ENCODE measurements around the gene KCNK7. TPM values are rescaled to one million over a fixed set of nuclear protein-coding genes. Genes with fewer than 3 reads are reported as not detected.
A peak's percentile ranks its signal among the peaks of the same experiment; 100 is the strongest.

The KCNK7 gene
- total RNA-seq, 1 donor = not detected

DNA sequence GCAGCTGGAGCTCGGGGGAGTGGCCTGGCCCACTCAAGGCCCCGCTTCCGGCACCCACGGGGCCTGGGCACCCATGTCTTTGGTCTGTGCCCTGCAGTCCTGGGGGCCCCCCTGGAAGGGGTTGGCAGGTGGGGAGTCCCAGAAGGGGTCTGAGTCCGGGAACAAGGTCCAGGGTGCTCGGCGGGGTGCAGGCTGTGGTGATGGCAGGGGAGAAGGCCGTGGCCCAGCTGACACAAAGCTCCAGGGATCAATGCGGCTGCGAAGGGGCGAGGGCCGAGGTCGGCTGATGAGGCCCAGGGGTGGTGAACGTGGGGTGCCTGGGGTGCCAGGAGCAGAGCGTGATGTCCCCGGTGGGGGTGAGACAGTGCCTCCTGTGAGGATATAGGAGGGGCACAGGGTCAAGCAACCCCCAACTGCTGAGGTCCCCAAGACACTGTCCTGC, 2.7 kb upstream of the KCNK7 start:
- Histone ChIP-seq H3K9me3 (ENCODE audit: low read depth, low read length) (no peaks in the 10 kb centered on the region), H3K36me3 (ENCODE audit: insufficient read depth, low read length) (peaks cover 25% of the 10 kb centered on the region), H4K20me1 (ENCODE audit: insufficient read depth, low read length) (peaks cover 2% of the 10 kb centered on the region), H3K27ac (ENCODE audit: low read depth, low read length) (no peak overlapping the region), H3K79me2 (ENCODE audit: insufficient read depth, low read length) (no peaks in the 10 kb centered on the region), H2AFZ (ENCODE audit: low read length) (no peak overlapping the region), H3K4me1 (ENCODE audit: insufficient read depth, low read length) (no peaks in the 10 kb centered on the region), H3K4me2 (ENCODE audit: insufficient read depth, low read length) (no peak overlapping the region), H3K27me3 (ENCODE audit: insufficient read depth, low read length) (no peaks in the 10 kb centered on the region), H3K4me3 (ENCODE audit: insufficient read depth, low read length) (no peak overlapping the region)
- TF ChIP-seq, protein P1, sequence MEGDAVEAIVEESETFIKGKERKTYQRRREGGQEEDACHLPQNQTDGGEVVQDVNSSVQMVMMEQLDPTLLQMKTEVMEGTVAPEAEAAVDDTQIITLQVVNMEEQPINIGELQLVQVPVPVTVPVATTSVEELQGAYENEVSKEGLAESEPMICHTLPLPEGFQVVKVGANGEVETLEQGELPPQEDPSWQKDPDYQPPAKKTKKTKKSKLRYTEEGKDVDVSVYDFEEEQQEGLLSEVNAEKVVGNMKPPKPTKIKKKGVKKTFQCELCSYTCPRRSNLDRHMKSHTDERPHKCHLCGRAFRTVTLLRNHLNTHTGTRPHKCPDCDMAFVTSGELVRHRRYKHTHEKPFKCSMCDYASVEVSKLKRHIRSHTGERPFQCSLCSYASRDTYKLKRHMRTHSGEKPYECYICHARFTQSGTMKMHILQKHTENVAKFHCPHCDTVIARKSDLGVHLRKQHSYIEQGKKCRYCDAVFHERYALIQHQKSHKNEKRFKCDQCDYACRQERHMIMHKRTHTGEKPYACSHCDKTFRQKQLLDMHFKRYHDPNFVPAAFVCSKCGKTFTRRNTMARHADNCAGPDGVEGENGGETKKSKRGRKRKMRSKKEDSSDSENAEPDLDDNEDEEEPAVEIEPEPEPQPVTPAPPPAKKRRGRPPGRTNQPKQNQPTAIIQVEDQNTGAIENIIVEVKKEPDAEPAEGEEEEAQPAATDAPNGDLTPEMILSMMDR (IDR thresholded peaks at IDR 0.05; ENCODE audit: extremely low read depth, low read depth, low read length) = no peak
- no peak for DNase-seq (ENCODE audit: insufficient read length, low spot score, missing footprints)

DNA sequence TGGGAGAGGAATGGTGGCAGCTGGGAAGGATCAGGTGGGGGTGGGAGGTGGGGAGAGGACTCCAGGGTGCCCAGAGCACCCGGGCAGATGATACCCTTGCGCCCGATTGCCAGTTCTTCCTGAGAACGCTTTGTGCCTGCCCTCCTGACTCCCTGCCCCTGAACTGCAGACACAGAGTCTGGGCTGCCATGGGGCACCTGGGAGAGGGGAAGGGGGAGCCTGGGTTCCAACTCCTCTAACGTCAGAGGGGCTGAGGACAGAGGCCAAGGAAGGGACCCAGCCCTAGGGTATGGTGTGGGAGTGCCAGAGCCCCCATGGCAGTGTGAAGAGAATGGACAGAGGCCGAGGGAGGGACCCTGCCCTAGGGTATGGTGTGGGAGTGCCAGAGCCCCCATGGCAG, 920 bp upstream of the KCNK7 start:
- peaks cover 28% of the 10 kb centered on the region for H3K36me3 ChIP-seq (ENCODE audit: insufficient read depth, low read length)
- no peak overlapping the region for H3K4me3 ChIP-seq (ENCODE audit: insufficient read depth, low read length)
- no peak overlapping the region for H2AFZ ChIP-seq (ENCODE audit: low read length)
- H3K27me3 ChIP-seq (ENCODE audit: insufficient read depth, low read length) = no peaks in the 10 kb centered on the region
- no peaks in the 10 kb centered on the region for H4K20me1 ChIP-seq (ENCODE audit: insufficient read depth, low read length)
- H3K9me3 ChIP-seq (ENCODE audit: low read depth, low read length) = no peaks in the 10 kb centered on the region
- H3K79me2 ChIP-seq (ENCODE audit: insufficient read depth, low read length) = no peaks in the 10 kb centered on the region
- H3K4me2 ChIP-seq (ENCODE audit: insufficient read depth, low read length) = no peak overlapping the region
- H3K4me1 ChIP-seq (ENCODE audit: insufficient read depth, low read length) = no peaks in the 10 kb centered on the region
- DNase-seq (ENCODE audit: insufficient read length, low spot score, missing footprints) = no peak
- TF ChIP-seq, protein P1 (IDR thresholded peaks at IDR 0.05; ENCODE audit: extremely low read depth, low read depth, low read length) = no peak
- H3K27ac ChIP-seq (ENCODE audit: low read depth, low read length) = no peak overlapping the region

DNA sequence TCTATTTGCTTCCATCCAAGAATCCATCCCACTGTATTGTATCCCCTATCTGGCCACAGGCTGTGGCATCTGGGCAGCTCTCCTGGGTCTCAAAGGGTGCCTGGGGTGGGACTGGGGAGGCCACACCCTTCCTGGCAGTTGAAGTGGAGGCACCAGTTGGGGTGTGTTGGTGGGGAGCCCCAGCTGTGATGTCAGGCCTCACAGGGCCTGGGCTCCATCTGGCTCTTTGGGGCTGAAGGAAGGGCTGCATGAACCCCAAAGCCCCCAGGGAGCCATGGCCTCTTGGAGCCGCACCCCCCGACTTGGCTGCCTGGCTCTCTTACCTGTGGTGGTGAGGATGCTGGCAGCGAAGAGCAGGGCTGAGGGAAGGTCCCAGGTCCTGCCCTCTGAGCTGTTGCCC, 469 bp downstream of the KCNK7 start:
- H3K4me1 ChIP-seq (ENCODE audit: insufficient read depth, low read length) = no peaks in the 10 kb centered on the region
- H4K20me1 ChIP-seq (ENCODE audit: insufficient read depth, low read length) = no peaks in the 10 kb centered on the region
- H2AFZ ChIP-seq (ENCODE audit: low read length) = no peak overlapping the region
- H3K9me3 ChIP-seq (ENCODE audit: low read depth, low read length) = no peaks in the 10 kb centered on the region
- no peak overlapping the region for H3K27ac ChIP-seq (ENCODE audit: low read depth, low read length)
- H3K79me2 ChIP-seq (ENCODE audit: insufficient read depth, low read length) = no peaks in the 10 kb centered on the region
- TF ChIP-seq, protein P1 (IDR thresholded peaks at IDR 0.05; ENCODE audit: extremely low read depth, low read depth, low read length) = no peak
- DNase-seq (ENCODE audit: insufficient read length, low spot score, missing footprints) = peak; percentile 93
- peaks cover 34% of the 10 kb centered on the region for H3K36me3 ChIP-seq (ENCODE audit: insufficient read depth, low read length)
- no peak overlapping the region for H3K4me3 ChIP-seq (ENCODE audit: insufficient read depth, low read length)
- H3K27me3 ChIP-seq (ENCODE audit: insufficient read depth, low read length) = no peaks in the 10 kb centered on the region
- no peak overlapping the region for H3K4me2 ChIP-seq (ENCODE audit: insufficient read depth, low read length)

DNA sequence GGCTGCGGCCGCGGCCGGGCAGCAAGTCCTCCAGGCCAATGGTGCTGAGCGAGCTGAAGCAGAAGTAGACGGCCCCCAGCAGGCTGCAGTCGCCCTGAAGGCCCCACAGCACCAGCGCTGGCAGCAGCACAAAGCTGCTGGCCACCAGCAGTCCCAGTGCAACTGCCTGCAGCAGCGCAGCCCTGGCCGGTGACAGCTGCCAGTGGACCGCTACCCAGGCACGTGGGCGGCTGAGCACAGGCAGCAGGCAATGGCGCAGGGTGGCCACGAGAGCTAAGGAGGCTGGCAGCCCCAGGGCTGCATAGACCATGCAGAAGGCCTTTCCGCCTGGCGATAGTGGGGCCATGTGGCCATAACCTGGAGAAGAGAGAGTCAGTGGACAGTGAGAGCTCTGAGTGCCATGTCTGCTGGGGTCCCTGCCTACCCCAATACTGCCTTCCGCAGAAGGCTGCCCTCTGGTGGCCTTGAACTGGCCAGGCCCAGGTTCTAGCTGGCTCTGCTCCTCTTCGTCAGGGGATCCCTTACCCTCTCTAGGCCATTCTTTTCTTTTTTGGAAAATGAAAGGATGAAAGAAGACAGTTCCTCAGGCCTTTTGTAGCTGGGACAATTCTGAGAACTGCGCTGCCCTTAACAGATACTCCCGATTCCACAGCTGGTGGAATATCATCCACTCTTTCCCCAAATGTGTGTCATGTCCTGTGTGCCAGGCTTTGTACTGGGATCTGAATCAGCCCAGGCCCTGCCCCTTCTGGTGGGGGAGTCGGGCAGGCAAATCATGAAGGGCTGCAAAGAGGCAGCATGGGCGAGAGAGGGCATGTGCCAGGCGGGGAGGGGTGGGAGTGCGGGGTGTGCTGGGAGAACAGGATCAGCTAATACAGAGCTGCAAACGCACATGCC, 1.8 kb downstream of the KCNK7 start:
- H3K9me3 ChIP-seq (ENCODE audit: low read depth, low read length) = no peaks in the 10 kb centered on the region
- no peak overlapping the region for H3K4me3 ChIP-seq (ENCODE audit: insufficient read depth, low read length)
- H3K36me3 ChIP-seq (ENCODE audit: insufficient read depth, low read length) = peaks cover 39% of the 10 kb centered on the region
- H2AFZ ChIP-seq (ENCODE audit: low read length) = no peak overlapping the region
- no peaks in the 10 kb centered on the region for H3K4me1 ChIP-seq (ENCODE audit: insufficient read depth, low read length)
- no peaks in the 10 kb centered on the region for H4K20me1 ChIP-seq (ENCODE audit: insufficient read depth, low read length)
- no peak overlapping the region for H3K27ac ChIP-seq (ENCODE audit: low read depth, low read length)
- DNase-seq (ENCODE audit: insufficient read length, low spot score, missing footprints) = peak; percentile 98
- H3K4me2 ChIP-seq (ENCODE audit: insufficient read depth, low read length) = no peak overlapping the region
- H3K27me3 ChIP-seq (ENCODE audit: insufficient read depth, low read length) = no peaks in the 10 kb centered on the region
- no peaks in the 10 kb centered on the region for H3K79me2 ChIP-seq (ENCODE audit: insufficient read depth, low read length)
- TF ChIP-seq, protein P1 (IDR thresholded peaks at IDR 0.05; ENCODE audit: extremely low read depth, low read depth, low read length) = peak; percentile 73
